Stimulated activated naive B cell treated with anti-CD40 and anti-IgM and Interleukin-4, amounts not matched to agents 10 μg/mL and 1 μg/mL and 100 μg/mL, for 72 hours (primary cell): ENCODE measurements around the gene ELAVL2.

Source experiments
- ATAC-seq, 2 donors: fragments of 150-1000 bp; cut with Tn5 transposase; replicated peaks; 2 replicates each; pipeline ENCODE4 v1.10.0; 2021; ENCODE audit warnings: moderate library complexity in 1 of 2
- DNase-seq: peaks from one replicate; pipeline ENCODE4 v3.0.0; 2021
- H3K27ac Mint-ChIP-seq: one replicate; pipeline ENCODE4 v1.8.0; 2022; ENCODE audit warnings: mild to moderate bottlenecking, mixed read lengths
- H3K27me3 Mint-ChIP-seq, 2 donors: one replicate each; pipeline ENCODE4 v1.8.0; 2022; ENCODE audit warnings: mixed read lengths in 2 of 2
- H3K36me3 Mint-ChIP-seq, 2 donors: one replicate each; pipeline ENCODE4 v1.8.0; 2022; ENCODE audit warnings: mixed read lengths in 2 of 2, mild to moderate bottlenecking in 1 of 2
- H3K4me1 Mint-ChIP-seq, 2 donors: one replicate each; pipeline ENCODE4 v1.8.0; 2022; ENCODE audit warnings: mixed read lengths in 2 of 2, mild to moderate bottlenecking in 1 of 2
- H3K4me3 Mint-ChIP-seq, 2 donors: one replicate each; pipeline ENCODE4 v1.8.0; 2022; ENCODE audit warnings: mild to moderate bottlenecking in 2 of 2, mixed read lengths in 2 of 2, moderate library complexity in 1 of 2
- H3K9me3 Mint-ChIP-seq, 2 donors: one replicate each; pipeline ENCODE4 v1.8.0; 2022; ENCODE audit warnings: mixed read lengths in 2 of 2, mild to moderate bottlenecking in 1 of 2

Gene ELAVL2

GRCh38 chr9:23826120-23826629 lies at the start of gene ELAVL2:
Gene ELAVL2, minus strand, starts transcription at chr9:23826240. Its CDS starts 64,006 bp downstream, at chr9:23762234.
- H3K27me3 Mint-ChIP-seq: peaks cover 18 to 37% of the 10 kb centered on the region in 2 donors
- H3K36me3 Mint-ChIP-seq: peaks cover 0 to 2% of the 10 kb centered on the region in 2 donors
- DNase-seq: peak; percentile 44
- no peak within 1 kb of the TSS for H3K4me3 Mint-ChIP-seq
- peak; percentile 67 to 80 for ATAC-seq
- peaks cover 0 to 6% of the 10 kb centered on the region in 2 donors for H3K9me3 Mint-ChIP-seq
- H3K27ac Mint-ChIP-seq: no peak within 1 kb of the TSS
- H3K4me1 Mint-ChIP-seq: peaks cover 0 to under 1% of the 10 kb centered on the region in 2 donors

- no peak overlapping the region for H3K27ac Mint-ChIP-seq
- DNase-seq: no peak
- H3K9me3 Mint-ChIP-seq: peaks cover 8 to 16% of the 10 kb centered on the region in 2 donors
- no peak for ATAC-seq
- H3K27me3 Mint-ChIP-seq: no peaks in the 10 kb centered on the region
- no peak overlapping the region for H3K4me3 Mint-ChIP-seq
- H3K4me1 Mint-ChIP-seq: no peaks in the 10 kb centered on the region
- H3K36me3 Mint-ChIP-seq: no peaks in the 10 kb centered on the region
Measured at GRCh38 chr9:23858234-23858633, 32.2 kb upstream of the ELAVL2 start.

DNA sequence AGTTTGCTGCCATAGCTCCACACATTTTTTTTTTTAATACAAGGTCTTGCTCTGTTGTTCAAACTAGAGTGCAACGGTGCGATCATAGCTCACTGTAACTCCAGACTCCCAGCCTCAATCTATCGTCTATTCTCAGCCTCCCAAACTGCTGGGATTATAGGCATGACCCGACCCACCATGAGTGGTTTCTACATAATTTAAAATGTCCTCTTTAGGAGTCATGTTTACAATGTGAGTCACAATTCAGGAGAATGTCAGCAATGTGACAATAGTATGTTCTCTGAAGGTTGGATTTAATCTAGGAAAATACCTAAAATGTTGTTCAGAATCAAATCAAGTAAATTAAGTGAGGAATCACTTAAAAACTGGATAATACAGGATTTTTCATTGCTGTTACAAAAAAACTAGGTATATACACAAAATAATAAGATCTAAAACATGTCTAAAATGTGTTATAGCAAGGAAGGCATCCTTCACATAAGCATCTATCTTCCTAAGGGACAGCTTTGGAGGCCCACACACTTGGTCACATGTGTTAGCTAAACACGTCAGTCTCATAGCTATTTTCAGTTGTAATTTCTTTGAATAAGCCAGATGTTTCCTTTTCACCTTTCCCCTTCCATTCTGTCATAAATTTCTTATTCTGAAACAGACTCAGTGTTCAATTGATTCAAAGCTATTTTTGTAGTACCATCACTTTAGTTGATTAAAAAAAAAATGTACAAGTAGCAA lies 30.0 kb upstream of the ELAVL2 start:
- no peak overlapping the region for H3K27ac Mint-ChIP-seq
- no peak overlapping the region for H3K4me3 Mint-ChIP-seq
- H3K36me3 Mint-ChIP-seq: peaks cover 0 to 4% of the 10 kb centered on the region in 2 donors
- peaks cover 5 to 7% of the 10 kb centered on the region in 2 donors for H3K9me3 Mint-ChIP-seq
- no peak for DNase-seq
- ATAC-seq: no peak
- H3K4me1 Mint-ChIP-seq: peaks cover 3 to 5% of the 10 kb centered on the region in 2 donors
- peaks cover 6 to 8% of the 10 kb centered on the region in 2 donors for H3K27me3 Mint-ChIP-seq

GRCh38 chr9:23850690-23851629 lies 24.9 kb upstream of the ELAVL2 start:
- Mint-ChIP-seq H3K36me3 (peaks cover 0 to 4% of the 10 kb centered on the region in 2 donors), H3K4me1 (peaks cover 3 to 5% of the 10 kb centered on the region in 2 donors), H3K4me3 (no peak overlapping the region), H3K9me3 (peaks cover 0 to 3% of the 10 kb centered on the region in 2 donors), H3K27ac (no peak overlapping the region), H3K27me3 (peaks cover 26% of the 10 kb centered on the region in 2 donors)
- ATAC-seq: no peak
- DNase-seq: no peak

DNA sequence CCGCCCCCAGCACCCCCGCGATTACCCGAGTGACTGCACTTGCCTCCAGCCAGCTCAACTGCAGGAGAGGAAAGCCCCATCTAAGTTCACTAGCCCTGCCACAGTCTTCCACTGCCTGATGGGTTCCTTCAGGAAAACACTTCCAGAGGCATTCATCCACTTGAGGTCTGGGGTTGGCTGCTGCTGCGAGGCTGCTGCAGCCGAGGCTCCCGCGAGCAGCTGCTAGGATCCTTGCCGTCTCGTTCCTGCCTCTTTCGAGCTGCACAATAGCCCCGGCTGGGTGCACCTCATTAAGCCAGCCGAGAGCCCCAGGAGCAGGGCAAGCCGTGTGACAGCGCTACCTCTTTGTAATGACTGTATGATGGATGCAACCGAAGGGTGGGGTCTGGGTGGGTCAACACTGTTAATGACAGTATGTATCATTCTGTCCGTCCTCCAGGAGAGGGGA lies 24.2 kb upstream of the ELAVL2 start:
- Mint-ChIP-seq H3K4me3 (no peak overlapping the region), H3K27ac (no peak overlapping the region), H3K36me3 (peaks cover 0 to 4% of the 10 kb centered on the region in 2 donors), H3K9me3 (peaks cover 0 to 3% of the 10 kb centered on the region in 2 donors), H3K4me1 (peaks cover 3 to 5% of the 10 kb centered on the region in 2 donors), H3K27me3 (peaks cover 26% of the 10 kb centered on the region in 2 donors)
- no peak for DNase-seq
- ATAC-seq: no peak

DNA sequence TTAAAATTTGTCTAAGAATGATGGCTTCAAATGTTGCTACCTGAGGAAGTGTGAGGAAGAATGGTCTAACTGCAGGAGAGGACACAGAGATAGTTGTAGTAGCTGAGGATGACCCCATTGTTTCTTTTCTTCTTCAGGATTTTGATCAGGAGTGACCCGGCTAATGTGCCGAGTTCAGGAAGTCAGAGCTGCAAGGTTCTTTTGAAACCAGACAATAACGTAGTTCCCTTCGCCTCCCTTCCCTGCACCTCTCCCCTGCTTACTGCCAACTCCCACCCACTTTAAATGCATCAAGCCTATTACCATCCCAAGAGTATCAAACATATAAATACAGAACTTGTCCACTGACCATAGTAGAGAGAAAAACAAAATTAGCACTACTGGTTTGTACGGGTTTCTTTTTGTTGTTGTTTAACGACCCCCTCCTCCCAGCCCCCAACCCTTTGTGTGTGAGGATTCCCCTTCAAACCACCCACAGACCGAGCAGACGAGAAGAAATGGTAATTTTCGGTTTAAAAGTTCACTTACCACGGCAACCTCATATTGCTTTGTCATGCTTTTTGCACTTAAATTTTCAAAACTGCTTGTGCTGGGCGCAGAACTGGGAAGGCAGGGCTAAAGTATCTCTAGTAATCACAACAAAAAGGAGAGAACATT lies 23.5 kb upstream of the ELAVL2 start:
- peaks cover 0 to 3% of the 10 kb centered on the region in 2 donors for H3K9me3 Mint-ChIP-seq
- no peak overlapping the region for H3K27ac Mint-ChIP-seq
- peaks cover 3 to 5% of the 10 kb centered on the region in 2 donors for H3K4me1 Mint-ChIP-seq
- ATAC-seq (no peak), DNase-seq (no peak)
- H3K27me3 Mint-ChIP-seq: peaks cover 26% of the 10 kb centered on the region in 2 donors
- peaks cover 0 to 4% of the 10 kb centered on the region in 2 donors for H3K36me3 Mint-ChIP-seq
- H3K4me3 Mint-ChIP-seq: no peak overlapping the region

GRCh38 chr9:23842565-23843129 lies 16.6 kb upstream of the ELAVL2 start:
- Mint-ChIP-seq H3K4me3 (no peak overlapping the region), H3K27ac (no peak overlapping the region), H3K4me1 (no peaks in the 10 kb centered on the region), H3K27me3 (no peaks in the 10 kb centered on the region), H3K9me3 (peaks cover 0 to 1% of the 10 kb centered on the region in 2 donors), H3K36me3 (no peaks in the 10 kb centered on the region)
- ATAC-seq (no peak), DNase-seq (no peak)

GRCh38 chr9:23841304-23841703 lies 15.3 kb upstream of the ELAVL2 start:
- Mint-ChIP-seq H3K27ac (no peak overlapping the region), H3K36me3 (no peaks in the 10 kb centered on the region), H3K27me3 (no peaks in the 10 kb centered on the region), H3K4me3 (no peak overlapping the region), H3K4me1 (no peaks in the 10 kb centered on the region), H3K9me3 (peaks cover 0 to 3% of the 10 kb centered on the region in 2 donors)
- no peak for DNase-seq
- ATAC-seq: no peak

GRCh38 chr9:23837038-23837437 lies 11.0 kb upstream of the ELAVL2 start:
- Mint-ChIP-seq H3K27me3 (peaks cover under 1 to 2% of the 10 kb centered on the region in 2 donors), H3K27ac (no peak overlapping the region), H3K4me3 (no peak overlapping the region), H3K36me3 (no peaks in the 10 kb centered on the region), H3K4me1 (no peaks in the 10 kb centered on the region), H3K9me3 (peaks cover 0 to 2% of the 10 kb centered on the region in 2 donors)
- no peak for ATAC-seq
- no peak for DNase-seq

DNA sequence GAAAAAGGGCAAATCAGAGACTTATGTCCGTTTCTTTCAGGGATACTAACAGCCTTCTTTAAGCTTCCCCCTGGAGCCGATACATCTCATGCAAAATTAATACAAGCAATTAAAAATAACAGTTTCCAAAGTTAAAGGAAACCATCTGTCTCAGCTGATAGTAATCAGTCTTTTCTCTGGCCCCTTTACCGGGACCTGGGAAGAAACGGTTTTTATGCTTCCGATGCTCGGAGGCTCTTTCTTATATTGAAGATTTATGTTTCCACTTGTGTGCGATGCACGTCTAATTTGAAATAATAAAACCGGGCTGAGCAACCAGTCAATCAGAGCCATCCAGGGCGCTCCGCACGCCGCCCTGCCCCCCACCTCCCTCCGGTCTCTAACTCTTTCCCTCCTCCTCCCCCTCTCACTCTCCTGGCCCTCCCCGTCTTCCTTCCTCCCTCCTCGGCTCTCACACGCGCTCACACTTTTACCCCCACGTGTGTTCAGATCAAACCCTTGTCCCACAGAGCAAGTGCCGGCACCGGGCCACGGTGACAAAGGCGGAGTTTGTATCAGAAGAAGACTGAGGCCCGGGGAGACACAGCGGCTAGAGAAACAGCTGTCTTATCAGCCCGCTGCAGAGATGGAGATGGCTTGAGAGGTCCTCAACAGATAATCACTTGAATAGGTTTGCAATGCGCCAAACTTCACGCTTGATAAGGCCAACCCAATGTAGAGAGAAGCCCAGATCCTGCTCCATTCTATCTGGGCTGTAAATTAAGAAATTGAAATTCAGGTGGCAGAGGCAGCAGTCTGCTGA lies 5.1 kb upstream of the ELAVL2 start:
- Mint-ChIP-seq H3K9me3 (peaks cover 0 to 1% of the 10 kb centered on the region in 2 donors), H3K4me3 (no peak overlapping the region), H3K27me3 (peaks cover 25 to 28% of the 10 kb centered on the region in 2 donors), H3K4me1 (peaks cover 0 to 1% of the 10 kb centered on the region in 2 donors), H3K36me3 (no peaks in the 10 kb centered on the region), H3K27ac (no peak overlapping the region)
- ATAC-seq (no peak), DNase-seq (no peak)

- peaks cover 25 to 28% of the 10 kb centered on the region in 2 donors for H3K27me3 Mint-ChIP-seq
- H3K4me1 Mint-ChIP-seq: peaks cover 0 to 1% of the 10 kb centered on the region in 2 donors
- H3K9me3 Mint-ChIP-seq: peaks cover 0 to 1% of the 10 kb centered on the region in 2 donors
- no peak for DNase-seq
- no peak overlapping the region for H3K27ac Mint-ChIP-seq
- H3K36me3 Mint-ChIP-seq: no peaks in the 10 kb centered on the region
- ATAC-seq: no peak
- no peak overlapping the region for H3K4me3 Mint-ChIP-seq
Measured at GRCh38 chr9:23830476-23830805, 4.4 kb upstream of the ELAVL2 start.

- Mint-ChIP-seq H3K4me1 (peaks cover 0 to 1% of the 10 kb centered on the region in 2 donors), H3K9me3 (peaks cover 0 to 1% of the 10 kb centered on the region in 2 donors), H3K27ac (no peak overlapping the region), H3K27me3 (peaks cover 25 to 28% of the 10 kb centered on the region in 2 donors), H3K36me3 (no peaks in the 10 kb centered on the region), H3K4me3 (no peak overlapping the region)
- DNase-seq (no peak), ATAC-seq (no peak)
Measured at GRCh38 chr9:23829580-23830475, 3.8 kb upstream of the ELAVL2 start.
